HEK293 (cell line): Measurements from ENCODE around the gene ANKH.

ENCODE experiments used
- CTCF ChIA-PET: fragments of 350-600 bp; formaldehyde crosslinking; extraction: SDS; loops from one replicate; lab custom pipeline; 2021; ENCODE audit warnings: antibody characterized with exemption; lab: Yijun Ruan, JAX
- POLR2A ChIA-PET: fragments of 300-600 bp; formaldehyde crosslinking; extraction: SDS; loops from one replicate; lab custom pipeline; 2020; ENCODE audit warnings: antibody characterized with exemption, inconsistent platforms; lab: Yijun Ruan, JAX
- H3K27ac ChIP-seq: fragments of 200-500 bp; sonication (Bioruptor generic); 2 replicates; pipeline ENCODE4 v1.5.1; 2014; ENCODE audit warnings: low read depth, low read length, control low read depth, inconsistent platforms; ENCODE audit errors: extremely low read depth
- H3K36me3 ChIP-seq, 2 experiments: fragments of 200-500 bp in 1 of 2; sonication (Bioruptor generic) in 1 of 2; 1 replicate in 1 of 2; 2 replicates in 1 of 2; pipeline ENCODE4 v1.5.1; 2014 to 2017; ENCODE audit warnings: inconsistent platforms in 2 of 2, low read length in 2 of 2; ENCODE audit not compliant: control insufficient read depth in 2 of 2, insufficient read depth in 1 of 2
- H3K4me1 ChIP-seq: fragments of 200-500 bp; sonication (Bioruptor generic); 2 replicates; pipeline ENCODE4 v1.5.1; 2014; ENCODE audit warnings: mild to moderate bottlenecking, low read length, inconsistent platforms; ENCODE audit not compliant: control insufficient read depth, insufficient read depth
- H3K4me3 ChIP-seq: 2 replicates; pipeline ENCODE4 v1.5.1; 2011; ENCODE audit warnings: low read depth, mild to moderate bottlenecking, control low read depth, low read length, moderate library complexity
- H3K9me3 ChIP-seq: fragments of 200-500 bp; sonication (Bioruptor generic); 2 replicates; pipeline ENCODE4 v1.5.1; 2014; ENCODE audit warnings: low read depth, low read length, inconsistent platforms; ENCODE audit not compliant: control insufficient read depth, insufficient read depth
- FEZF1 ChIP-seq: fragments of 450-650 bp; formaldehyde crosslinking; IDR thresholded peaks from 2 replicates; pipeline ENCODE4 v1.5.1; 2016; ENCODE audit warnings: missing biosample characterization, missing genetic modification characterization
- KLF1 ChIP-seq: fragments of 450-650 bp; formaldehyde crosslinking; IDR thresholded peaks from 2 replicates; pipeline ENCODE4 v1.5.1; 2016; ENCODE audit warnings: missing biosample characterization, missing genetic modification characterization
- KLF9 ChIP-seq: fragments of 450-650 bp; formaldehyde crosslinking; IDR thresholded peaks from 2 replicates; pipeline ENCODE4 v1.5.1; 2016; ENCODE audit warnings: missing biosample characterization, missing genetic modification characterization, low read depth
- MEIS1 ChIP-seq: sonication (generic); formaldehyde crosslinking; IDR thresholded peaks from 2 replicates; pipeline ENCODE4 v1.8.1; 2022; ENCODE audit warnings: missing genetic modification reagents, mild to moderate bottlenecking, borderline replicate concordance
- MZF1 ChIP-seq: fragments of 450-650 bp; formaldehyde crosslinking; IDR thresholded peaks from 2 replicates; pipeline ENCODE4 v1.5.1; 2017; ENCODE audit warnings: missing biosample characterization, missing genetic modification characterization, borderline replicate concordance
- REPIN1 ChIP-seq: fragments of 450-650 bp; formaldehyde crosslinking; IDR thresholded peaks from 2 replicates; pipeline ENCODE4 v1.5.1; 2017; ENCODE audit warnings: missing biosample characterization, missing genetic modification characterization, low read depth
- SCRT1 ChIP-seq: fragments of 450-650 bp; formaldehyde crosslinking; IDR thresholded peaks from 2 replicates; pipeline ENCODE4 v1.5.1; 2016; ENCODE audit warnings: missing biosample characterization, missing genetic modification characterization, borderline replicate concordance
- SP3 ChIP-seq: fragments of 450-650 bp; formaldehyde crosslinking; IDR thresholded peaks from 2 replicates; pipeline ENCODE4 v1.5.1; 2016; ENCODE audit warnings: missing biosample characterization, missing genetic modification characterization
- ZBTB10 ChIP-seq: fragments of 450-650 bp; formaldehyde crosslinking; IDR thresholded peaks from 2 replicates; pipeline ENCODE4 v1.5.1; 2016; ENCODE audit warnings: missing biosample characterization, missing genetic modification characterization
- ZBTB11 ChIP-seq: fragments of 450-650 bp; formaldehyde crosslinking; conservative IDR thresholded peaks from 2 replicates; pipeline ENCODE4 v1.5.1; 2016; ENCODE audit warnings: low read depth, missing biosample characterization, missing genetic modification characterization
- ZFP3 ChIP-seq: fragments of 450-650 bp; formaldehyde crosslinking; IDR thresholded peaks from 2 replicates; pipeline ENCODE4 v1.5.1; 2016; ENCODE audit warnings: low read depth, missing biosample characterization, missing genetic modification characterization
- ZIC2 ChIP-seq: fragments of 450-650 bp; formaldehyde crosslinking; IDR thresholded peaks from 2 replicates; pipeline ENCODE4 v1.5.1; 2016; ENCODE audit warnings: missing biosample characterization, missing genetic modification characterization
- ZNF138 ChIP-seq: fragments of 450-650 bp; formaldehyde crosslinking; IDR thresholded peaks from 2 replicates; pipeline ENCODE4 v1.5.1; 2016; ENCODE audit warnings: missing biosample characterization, missing genetic modification characterization, borderline replicate concordance
- ZNF169 ChIP-seq: fragments of 450-650 bp; formaldehyde crosslinking; IDR thresholded peaks from 2 replicates; pipeline ENCODE4 v1.5.1; 2016; ENCODE audit warnings: missing biosample characterization, missing genetic modification characterization
- ZNF175 ChIP-seq: fragments of 450-650 bp; formaldehyde crosslinking; IDR thresholded peaks from 2 replicates; pipeline ENCODE4 v1.5.1; 2016; ENCODE audit warnings: missing biosample characterization, missing genetic modification characterization
- ZNF23 ChIP-seq: fragments of 450-650 bp; formaldehyde crosslinking; IDR thresholded peaks from 2 replicates; pipeline ENCODE4 v1.5.1; 2016; ENCODE audit warnings: missing biosample characterization, missing genetic modification characterization, borderline replicate concordance
- ZNF239 ChIP-seq: fragments of 450-650 bp; formaldehyde crosslinking; IDR thresholded peaks from 2 replicates; pipeline ENCODE4 v1.5.1; 2016; ENCODE audit warnings: missing biosample characterization, missing genetic modification characterization
- ZNF280D ChIP-seq: fragments of 450-650 bp; formaldehyde crosslinking; IDR thresholded peaks from 2 replicates; pipeline ENCODE4 v1.5.1; 2016; ENCODE audit warnings: missing biosample characterization, missing genetic modification characterization
- ZNF391 ChIP-seq: fragments of 450-650 bp; formaldehyde crosslinking; IDR thresholded peaks from 2 replicates; pipeline ENCODE4 v1.5.1; 2016; ENCODE audit warnings: low read depth, missing biosample characterization, missing genetic modification characterization, borderline replicate concordance
- ZNF423 ChIP-seq: fragments of 450-650 bp; formaldehyde crosslinking; IDR thresholded peaks from 2 replicates; pipeline ENCODE4 v1.5.1; 2016; ENCODE audit warnings: missing biosample characterization, missing genetic modification characterization
- ZNF488 ChIP-seq: fragments of 450-650 bp; formaldehyde crosslinking; IDR thresholded peaks from 2 replicates; pipeline ENCODE4 v1.5.1; 2016; ENCODE audit warnings: missing biosample characterization, missing genetic modification characterization
- ZNF501 ChIP-seq: fragments of 450-650 bp; formaldehyde crosslinking; IDR thresholded peaks from 2 replicates; pipeline ENCODE4 v1.5.1; 2016; ENCODE audit warnings: missing biosample characterization, missing genetic modification characterization
- ZNF521 ChIP-seq: fragments of 450-650 bp; formaldehyde crosslinking; IDR thresholded peaks from 2 replicates; pipeline ENCODE4 v1.5.1; 2017; ENCODE audit warnings: missing biosample characterization, mild to moderate bottlenecking, missing genetic modification characterization
- ZNF639 ChIP-seq: fragments of 450-650 bp; formaldehyde crosslinking; IDR thresholded peaks from 2 replicates; pipeline ENCODE4 v1.5.1; 2016; ENCODE audit warnings: missing biosample characterization, missing genetic modification characterization
- ZNF747 ChIP-seq: fragments of 450-650 bp; formaldehyde crosslinking; IDR thresholded peaks from 2 replicates; pipeline ENCODE4 v1.5.1; 2016; ENCODE audit warnings: missing biosample characterization, missing genetic modification characterization
- ZNF791 ChIP-seq: fragments of 450-650 bp; formaldehyde crosslinking; IDR thresholded peaks from 2 replicates; pipeline ENCODE4 v1.5.1; 2016; ENCODE audit warnings: missing biosample characterization, missing genetic modification characterization

Gene ANKH

GRCh38 chr5:14775857-14776256, 95.7 kb downstream of the ANKH start (continued):
- TF ChIP-seq SCRT1 (tag by site-specific recombination) (no peak), ZNF175 (tag by site-specific recombination) (no peak), ZNF747 (tag by site-specific recombination) (no peak), KLF1 (tag by site-specific recombination) (peak; percentile 46; the same call in 1 of the 2 replicates), ZNF791 (no peak), KLF9 (tag by site-specific recombination) (peak; percentile 59), ZNF169 (tag by site-specific recombination) (no peak), ZNF423 (tag by site-specific recombination) (no peak)

- no peak for TF ChIP-seq ZNF488 (tag by site-specific recombination)
- TF ChIP-seq SP3 (tag by site-specific recombination), result no peak
- no peak for TF ChIP-seq ZNF138 (tag by site-specific recombination)
- no peak for TF ChIP-seq FEZF1 (tag by site-specific recombination)
- no peak for TF ChIP-seq ZNF501 (tag by site-specific recombination)
- no peak for TF ChIP-seq ZNF280D (tag by site-specific recombination)
- no peak for TF ChIP-seq ZNF239 (tag by site-specific recombination)
- no peak for TF ChIP-seq ZBTB11 (tag by site-specific recombination)
- no peak for TF ChIP-seq REPIN1 (tag by site-specific recombination)
- TF ChIP-seq ZNF521 (tag by site-specific recombination), result no peak
- TF ChIP-seq ZIC2 (tag by site-specific recombination), result no peak
- TF ChIP-seq ZBTB10 (tag by site-specific recombination), result no peak
- no peak for TF ChIP-seq ZFP3
- TF ChIP-seq ZNF23 (tag by site-specific recombination), result no peak
- no peak for TF ChIP-seq MZF1 (tag by site-specific recombination)
- TF ChIP-seq ZNF639, result no peak
- no peak for TF ChIP-seq MEIS1 (CRISPR knock-in tag)
- TF ChIP-seq ZNF391 (tag by site-specific recombination), result no peak
- Histone ChIP-seq H3K4me1 (peaks cover under 1% of the 10 kb centered on the region), H3K9me3 (no peaks in the 10 kb centered on the region), H3K36me3 (no peaks in the 10 kb centered on the region), H3K27ac (no peak overlapping the region), H3K4me3 (no peak overlapping the region)
- POLR2A ChIA-PET, result no interaction called here
- CTCF ChIA-PET, result interaction anchor here (1.3 to 2.7 kb wide), 2 partner anchors 46 kb away, joined by 6 to 9 read pairs; no protein-coding TSS in a partner anchor
Measured at GRCh38 chr5:14773588-14773987, 98.0 kb downstream of the ANKH start.
